SK-N-SH treated with all-trans-retinoic acid at 6 μM for 48 hours (cell line): ENCODE results near the gene PRR7.

Source experiments
- ARNTL ChIP-seq: fragments of 450-650 bp; formaldehyde crosslinking; IDR thresholded peaks from 2 replicates; pipeline ENCODE4 v1.5.0; 2020; ENCODE audit warnings: low read depth, mild to moderate bottlenecking, moderate library complexity, borderline replicate concordance
- CREB5 ChIP-seq: fragments of 250-450 bp; sonication (Bioruptor Pico); IDR thresholded peaks from 2 replicates; pipeline ENCODE4 v1.5.1; 2020; ENCODE audit warnings: low read depth, mild to moderate bottlenecking, moderate library complexity
- ESRRG ChIP-seq: fragments of 250-450 bp; sonication (Bioruptor Pico); IDR thresholded peaks from 2 replicates; pipeline ENCODE4 v1.6.1; 2021; ENCODE audit warnings: mild to moderate bottlenecking
- ISL1 ChIP-seq: fragments of 250-450 bp; sonication (Bioruptor Pico); IDR thresholded peaks from 2 replicates; pipeline ENCODE4 v2.1.2; 2022; ENCODE audit warnings: mild to moderate bottlenecking, moderate library complexity
- PATZ1 ChIP-seq: fragments of 250-450 bp; sonication (Bioruptor Pico); IDR thresholded peaks from 2 replicates; pipeline ENCODE4 v1.8.0; 2020; ENCODE audit warnings: mild to moderate bottlenecking, moderate library complexity, borderline replicate concordance
- TOX ChIP-seq: fragments of 250-450 bp; sonication (Bioruptor Pico); IDR thresholded peaks from 2 replicates; pipeline ENCODE4 v1.8.0; 2021; ENCODE audit warnings: mild to moderate bottlenecking, moderate library complexity, borderline replicate concordance
- ZNF8 ChIP-seq: fragments of 450-650 bp; formaldehyde crosslinking; IDR thresholded peaks from 2 replicates; pipeline ENCODE4 v1.5.0; 2020; ENCODE audit warnings: mild to moderate bottlenecking, moderate library complexity

GRCh38 chr5:177409043-177409801 is 37.4 kb upstream of the PRR7 start, which contains the start of gene F12:
- TF ChIP-seq PATZ1 (no peak), CREB5 (CRISPR knock-in tag) (no peak), ARNTL (no peak), ZNF8 (no peak), TOX (no peak), ISL1 (CRISPR knock-in tag) (no peak), ESRRG (CRISPR knock-in tag) (no peak)
